ENCODE data around the gene RASSF8. TPM values are rescaled to one million over a fixed set of nuclear protein-coding genes. Genes with fewer than 3 reads are reported as not detected.
A peak's percentile ranks its signal among the peaks of the same experiment; 100 is the strongest.

Gene RASSF8
- total RNA-seq, 1 donor from 2014 or later, result 39.5 TPM

DNA sequence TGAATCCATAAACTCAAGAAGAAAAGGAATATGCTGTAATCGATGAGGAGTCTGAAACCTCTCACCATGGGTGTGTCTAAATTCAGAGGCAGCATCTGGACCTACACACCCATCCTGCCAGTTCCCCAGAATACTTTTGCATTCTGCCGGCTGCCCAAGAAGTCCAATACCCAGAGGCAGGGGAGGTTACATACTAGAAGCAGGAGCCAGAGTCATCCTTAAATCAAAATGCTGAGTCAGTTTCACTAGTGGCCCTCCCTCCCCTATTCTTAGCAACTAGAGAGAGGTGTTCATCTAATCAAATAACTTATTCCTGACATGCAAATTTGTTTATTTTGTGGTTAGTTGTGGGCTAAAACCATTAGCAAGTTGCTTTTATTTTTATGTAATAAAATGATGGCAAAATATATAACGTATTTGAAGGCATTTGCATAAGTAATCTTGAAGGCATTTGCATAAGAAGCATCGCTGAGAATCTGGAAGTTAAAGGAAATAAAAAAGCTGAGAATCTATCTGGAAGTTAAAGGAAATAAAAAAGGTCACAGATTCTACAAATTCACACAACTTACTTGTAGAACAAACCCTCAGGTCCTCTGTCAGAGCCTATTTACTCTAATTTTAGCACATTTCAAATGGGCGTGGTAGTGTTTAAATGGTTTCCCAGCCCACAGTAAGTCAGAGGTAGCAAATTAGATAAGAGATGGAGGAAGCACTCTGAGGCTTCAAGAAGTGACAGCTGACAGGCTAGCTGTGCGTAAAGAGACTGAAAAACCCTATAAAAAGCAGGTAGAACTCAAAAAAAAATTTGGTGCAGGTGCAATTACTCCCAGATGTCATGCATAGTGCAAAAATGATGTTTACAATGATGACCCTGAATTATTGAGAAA is 158.6 kb downstream of the RASSF8 start:
- H3K4me1 ChIP-seq (ENCODE audit: insufficient read depth, low read length), result peaks cover 31% of the 10 kb centered on the region
- peaks cover 16% of the 10 kb centered on the region for H3K79me2 ChIP-seq (ENCODE audit: insufficient read depth, low read length)
- H3K27ac ChIP-seq (ENCODE audit: low read depth, low read length), result no peak overlapping the region
- FAIRE-seq, result no peak
- H3K36me3 Mint-ChIP-seq (ENCODE audit: low read depth, unreplicated experiment), result no peaks in the 10 kb centered on the region
- no peak overlapping the region for H3K4me3 Mint-ChIP-seq (ENCODE audit: unreplicated experiment)
- H3K4me1 Mint-ChIP-seq (ENCODE audit: low read depth, unreplicated experiment), result peaks cover 16% of the 10 kb centered on the region
- no peaks in the 10 kb centered on the region for H3K9me3 Mint-ChIP-seq (ENCODE audit: unreplicated experiment)
- H3K27ac Mint-ChIP-seq (ENCODE audit: unreplicated experiment), result no peak overlapping the region
- H3K27me3 ChIP-seq (ENCODE audit: insufficient read depth, low read length), result no peaks in the 10 kb centered on the region
- H3K9ac ChIP-seq (ENCODE audit: low read length), result no peak overlapping the region
- no peaks in the 10 kb centered on the region for H4K20me1 ChIP-seq (ENCODE audit: insufficient read depth, low read length)
- H3K4me3 ChIP-seq (ENCODE audit: insufficient read depth, low read depth, low read length), result no peak overlapping the region
- no peaks in the 10 kb centered on the region for H3K9me3 ChIP-seq (ENCODE audit: insufficient read depth, low read depth, low read length)
- DNase-seq (ENCODE audit: low read depth), result no peak
- no peak overlapping the region for H2AFZ ChIP-seq (ENCODE audit: low read depth, low read length)
- peaks cover 19% of the 10 kb centered on the region for H3K27me3 Mint-ChIP-seq (ENCODE audit: low read depth, unreplicated experiment)
- no peak overlapping the region for H3K4me2 ChIP-seq (ENCODE audit: low read length)
- H3K36me3 ChIP-seq (ENCODE audit: insufficient read depth, low read length), result no peaks in the 10 kb centered on the region
- TF ChIP-seq EZH2 (IDR thresholded peaks at IDR 0.05; ENCODE audit: insufficient read depth, low read length), result no peak

GRCh38 chr12:26118308-26118707 is 159.8 kb downstream of the RASSF8 start:
- TF ChIP-seq EZH2 (IDR thresholded peaks at IDR 0.05; ENCODE audit: insufficient read depth, low read length), result no peak
- TF ChIP-seq CTCF (IDR thresholded peaks at IDR 0.05; ENCODE audit: insufficient read depth, low read depth, low read length), result no peak
- H3K27ac Mint-ChIP-seq (ENCODE audit: unreplicated experiment), result no peak overlapping the region
- peaks cover 22% of the 10 kb centered on the region for H3K79me2 ChIP-seq (ENCODE audit: insufficient read depth, low read length)
- H3K9ac ChIP-seq (ENCODE audit: low read length), result no peak overlapping the region
- H3K27ac ChIP-seq (ENCODE audit: low read depth, low read length), result no peak overlapping the region
- no peak for DNase-seq (ENCODE audit: low read depth)
- no peaks in the 10 kb centered on the region for H3K27me3 ChIP-seq (ENCODE audit: insufficient read depth, low read length)
- H3K4me2 ChIP-seq (ENCODE audit: low read length), result no peak overlapping the region
- no peak overlapping the region for H3K4me3 ChIP-seq (ENCODE audit: insufficient read depth, low read depth, low read length)
- H3K36me3 Mint-ChIP-seq (ENCODE audit: low read depth, unreplicated experiment), result no peaks in the 10 kb centered on the region
- H3K4me1 Mint-ChIP-seq (ENCODE audit: low read depth, unreplicated experiment), result peaks cover 9% of the 10 kb centered on the region
- peaks cover 28% of the 10 kb centered on the region for H3K4me1 ChIP-seq (ENCODE audit: insufficient read depth, low read length)
- H3K9me3 Mint-ChIP-seq (ENCODE audit: unreplicated experiment), result no peaks in the 10 kb centered on the region
- no peak for FAIRE-seq
- no peak overlapping the region for H2AFZ ChIP-seq (ENCODE audit: low read depth, low read length)
- peaks cover 14% of the 10 kb centered on the region for H3K27me3 Mint-ChIP-seq (ENCODE audit: low read depth, unreplicated experiment)
- H4K20me1 ChIP-seq (ENCODE audit: insufficient read depth, low read length), result no peaks in the 10 kb centered on the region
- no peaks in the 10 kb centered on the region for H3K9me3 ChIP-seq (ENCODE audit: insufficient read depth, low read depth, low read length)
- no peak overlapping the region for H3K4me3 Mint-ChIP-seq (ENCODE audit: unreplicated experiment)
- no peaks in the 10 kb centered on the region for H3K36me3 ChIP-seq (ENCODE audit: insufficient read depth, low read length)

GRCh38 chr12:26119391-26119989 is 161.0 kb downstream of the RASSF8 start:
- Histone ChIP-seq H3K4me1 (ENCODE audit: insufficient read depth, low read length) (peaks cover 24% of the 10 kb centered on the region), H3K36me3 (ENCODE audit: insufficient read depth, low read length) (no peaks in the 10 kb centered on the region), H3K79me2 (ENCODE audit: insufficient read depth, low read length) (peaks cover 31% of the 10 kb centered on the region), H3K4me2 (ENCODE audit: low read length) (peak overlapping the region; percentile 32), H3K4me3 (ENCODE audit: insufficient read depth, low read depth, low read length) (no peak overlapping the region), H3K9ac (ENCODE audit: low read length) (peak overlapping the region; percentile 24), H2AFZ (ENCODE audit: low read depth, low read length) (no peak overlapping the region), H3K27ac (ENCODE audit: low read depth, low read length) (no peak overlapping the region), H4K20me1 (ENCODE audit: insufficient read depth, low read length) (no peaks in the 10 kb centered on the region), H3K9me3 (ENCODE audit: insufficient read depth, low read depth, low read length) (no peaks in the 10 kb centered on the region), H3K27me3 (ENCODE audit: insufficient read depth, low read length) (peaks cover 4% of the 10 kb centered on the region)
- H3K27ac Mint-ChIP-seq (ENCODE audit: unreplicated experiment), result no peak overlapping the region
- peaks cover 4% of the 10 kb centered on the region for H3K4me1 Mint-ChIP-seq (ENCODE audit: low read depth, unreplicated experiment)
- no peak overlapping the region for H3K4me3 Mint-ChIP-seq (ENCODE audit: unreplicated experiment)
- FAIRE-seq (peak; percentile 83), DNase-seq (ENCODE audit: low read depth) (peak; percentile 61)
- no peaks in the 10 kb centered on the region for H3K36me3 Mint-ChIP-seq (ENCODE audit: low read depth, unreplicated experiment)
- H3K27me3 Mint-ChIP-seq (ENCODE audit: low read depth, unreplicated experiment), result peaks cover 16% of the 10 kb centered on the region
- TF ChIP-seq CTCF (IDR thresholded peaks at IDR 0.05; ENCODE audit: insufficient read depth, low read depth, low read length) (peak; percentile 76), EZH2 (IDR thresholded peaks at IDR 0.05; ENCODE audit: insufficient read depth, low read length) (no peak)
- no peaks in the 10 kb centered on the region for H3K9me3 Mint-ChIP-seq (ENCODE audit: unreplicated experiment)
